SK-N-SH (cell line): ENCODE measurements around the gene CBFA2T3.

Experiments
- CTCF ChIP-seq: fragments of 200-600 bp; sonication (generic); IDR thresholded peaks from 2 replicates; pipeline ENCODE4 v1.6.1; 2017; ENCODE audit warnings: antibody characterized with exemption, mild to moderate bottlenecking, moderate library complexity
- EZH2phosphoT487 ChIP-seq: fragments of 200-600 bp; sonication (generic); IDR thresholded peaks from 2 replicates; pipeline ENCODE4 v1.6.1; 2017; ENCODE audit warnings: low read depth, mixed run types, mild to moderate bottlenecking, antibody characterized with exemption, moderate library complexity, borderline replicate concordance
- JUND ChIP-seq: IDR thresholded peaks from 2 replicates; pipeline ENCODE4 v1.4.0; 2012
- MXI1 ChIP-seq: IDR thresholded peaks from 2 replicates; pipeline ENCODE4 v1.6.1; 2012; ENCODE audit warnings: mild to moderate bottlenecking, low read depth, low read length, improper control_type of control experiment
- TAF1 ChIP-seq: IDR thresholded peaks from 2 replicates; pipeline ENCODE4 v1.6.1; 2012; ENCODE audit warnings: low read depth, mild to moderate bottlenecking, low read length, moderate library complexity, borderline replicate concordance
- TCF12 ChIP-seq: IDR thresholded peaks from 2 replicates; pipeline ENCODE4 v1.4.0; 2012
- TEAD4 ChIP-seq: IDR thresholded peaks from 2 replicates; pipeline ENCODE4 v1.4.0; 2012; ENCODE audit warnings: mild to moderate bottlenecking, borderline replicate concordance; ENCODE audit not compliant: insufficient read depth
- USF2 ChIP-seq: fragments of 150-350 bp; IDR thresholded peaks from 2 replicates; pipeline ENCODE4 v1.6.1; 2017; ENCODE audit warnings: antibody characterized with exemption, low read length, low read depth, borderline replicate concordance
- TF ChIP-seq, protein P1 (sequence below): IDR thresholded peaks from 2 replicates; pipeline ENCODE4 v1.4.0; 2012; ENCODE audit warnings: low read depth

- TF ChIP-seq EZH2phosphoT487 = no peak
- no peak for TF ChIP-seq TEAD4
- no peak for TF ChIP-seq TCF12
- TF ChIP-seq JUND = no peak
- TF ChIP-seq USF2 = no peak
- TF ChIP-seq, protein P1, sequence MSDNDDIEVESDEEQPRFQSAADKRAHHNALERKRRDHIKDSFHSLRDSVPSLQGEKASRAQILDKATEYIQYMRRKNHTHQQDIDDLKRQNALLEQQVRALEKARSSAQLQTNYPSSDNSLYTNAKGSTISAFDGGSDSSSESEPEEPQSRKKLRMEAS = no peak
- TF ChIP-seq TAF1 = no peak
- TF ChIP-seq CTCF = no peak
- no peak for TF ChIP-seq MXI1
Measured at GRCh38 chr16:88968589-88969280, 8.3 kb downstream of the CBFA2T3 start.
